ENCODE data around the gene NCOA1.

- no peak for TF ChIP-seq CTCF (conservative IDR thresholded peaks at IDR 0.05; ENCODE audit: low read depth, low read length)
- TF ChIP-seq BHLHE40 (IDR thresholded peaks at IDR 0.05; ENCODE audit: low read depth, low read length) = no peak
- no peak for TF ChIP-seq RAD21 (IDR thresholded peaks at IDR 0.05; ENCODE audit: low read length)
- TF ChIP-seq USF2 (IDR thresholded peaks at IDR 0.05; ENCODE audit: low read depth, low read length) = no peak
- TF ChIP-seq CEBPB (IDR thresholded peaks at IDR 0.05; ENCODE audit: low read depth, low read length) = no peak
- no peak for TF ChIP-seq POLR2A (IDR thresholded peaks at IDR 0.05; ENCODE audit: low read depth, low read length)
- TF ChIP-seq RCOR1 (IDR thresholded peaks at IDR 0.05; ENCODE audit: insufficient replicate concordance, low read length) = no peak
- no peak for TF ChIP-seq MAFK (IDR thresholded peaks at IDR 0.05; ENCODE audit: low read depth, low read length)
- TF ChIP-seq SMC3 (IDR thresholded peaks at IDR 0.05; ENCODE audit: low read depth, low read length) = no peak
- TF ChIP-seq RFX5 (IDR thresholded peaks at IDR 0.05; ENCODE audit: low read depth, low read length) = no peak
Observed at GRCh38 chr2:24643051-24643450, 152.0 kb downstream of the NCOA1 start.

All from IMR-90 (cell line).